ENCODE results near the gene LITAFD.
A peak's percentile ranks its signal among the peaks of the same experiment; 100 is the strongest.
"Not testable (repeated sequence)": the region's sequence is repeated elsewhere in the genome, so short reads cannot be mapped to it uniquely, and the experiment has no call there.

The LITAFD gene

DNA sequence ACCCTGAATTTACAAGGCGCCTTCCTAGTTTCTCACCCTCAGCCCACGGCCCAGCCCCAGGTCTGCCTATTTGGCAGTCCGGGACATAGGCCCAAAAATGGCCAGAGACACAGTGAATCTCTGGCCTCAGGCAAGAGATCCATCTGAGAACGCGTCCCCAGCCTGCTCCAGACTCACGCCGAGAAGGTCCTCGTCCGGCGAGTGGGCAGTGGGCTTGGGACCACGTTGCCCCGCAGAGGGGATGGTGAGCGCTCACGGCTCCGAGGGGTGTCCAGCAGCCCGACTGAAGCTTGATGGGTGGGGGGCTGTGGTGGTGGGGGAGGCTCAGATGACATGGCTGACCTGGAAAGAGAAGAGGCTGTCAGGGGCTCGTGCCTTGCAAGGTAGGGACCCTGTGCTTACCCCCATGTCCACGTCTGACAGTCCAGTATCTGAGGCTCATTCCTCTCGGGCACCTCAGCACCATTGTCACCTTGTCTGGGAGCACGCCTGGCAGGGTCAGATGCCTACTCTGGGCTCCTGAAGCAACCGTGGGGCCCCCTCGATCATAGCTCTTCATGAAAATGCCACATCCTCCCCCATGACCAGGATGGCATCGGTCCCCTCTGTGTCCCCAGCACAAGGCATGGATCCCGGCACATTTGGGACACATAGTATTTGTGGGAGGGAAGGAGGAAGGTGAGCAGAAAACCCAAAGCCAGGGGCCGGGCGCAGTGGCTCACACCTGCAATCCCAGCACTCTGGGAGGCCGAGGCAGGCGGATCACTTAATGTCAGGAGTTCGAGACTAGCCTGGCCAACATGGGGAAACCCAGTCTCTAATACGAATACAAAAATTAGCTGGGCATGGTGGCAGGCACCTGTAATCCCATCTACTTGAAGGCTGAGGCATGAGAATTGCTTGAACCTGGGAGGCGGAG is 22.9 kb upstream of the LITAFD start:
- DNase-seq: no peak

GRCh38 chr16:8859913-8860881 is 22.0 kb upstream of the LITAFD start:
- DNase-seq: no peak

DNA sequence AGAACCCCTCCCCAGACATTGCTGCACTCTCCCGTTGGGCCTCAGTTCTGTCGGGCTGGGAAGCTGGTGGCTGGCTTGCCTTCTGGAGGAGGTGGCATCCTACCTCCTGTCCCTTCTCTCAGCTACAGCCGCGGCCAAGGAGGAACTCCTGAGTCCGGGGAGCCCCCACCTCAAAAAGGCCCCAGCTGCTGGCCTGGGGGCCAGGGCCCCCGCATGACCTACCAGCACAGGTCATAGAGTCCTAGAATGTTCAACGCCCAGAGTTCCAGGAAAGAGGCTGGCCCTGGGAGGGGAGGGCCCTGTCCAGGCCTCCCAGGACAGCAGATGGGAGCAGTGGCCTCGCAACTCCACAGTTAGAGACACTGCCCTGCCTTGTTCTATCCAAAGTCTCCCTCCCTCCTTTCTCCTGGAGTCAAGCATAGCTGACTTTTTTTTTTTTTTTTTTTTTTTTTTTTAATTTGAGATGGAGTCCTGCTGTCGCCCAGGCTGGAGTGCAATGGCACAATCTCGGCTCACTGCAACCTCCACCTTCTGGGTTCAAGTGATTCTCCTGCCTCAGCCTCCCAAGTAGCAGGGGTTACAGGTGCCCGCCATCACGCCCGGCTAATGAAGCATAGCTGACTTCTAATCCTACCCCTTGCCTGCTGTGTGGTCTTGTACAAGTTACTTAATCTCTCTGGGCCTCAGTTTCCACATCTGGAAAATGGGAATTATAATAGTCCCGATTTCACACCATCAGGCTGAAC is 20.4 kb upstream of the LITAFD start:
- no peak for DNase-seq

GRCh38 chr16:8862309-8863130 is 19.6 kb upstream of the LITAFD start:
- no peak for DNase-seq

DNA sequence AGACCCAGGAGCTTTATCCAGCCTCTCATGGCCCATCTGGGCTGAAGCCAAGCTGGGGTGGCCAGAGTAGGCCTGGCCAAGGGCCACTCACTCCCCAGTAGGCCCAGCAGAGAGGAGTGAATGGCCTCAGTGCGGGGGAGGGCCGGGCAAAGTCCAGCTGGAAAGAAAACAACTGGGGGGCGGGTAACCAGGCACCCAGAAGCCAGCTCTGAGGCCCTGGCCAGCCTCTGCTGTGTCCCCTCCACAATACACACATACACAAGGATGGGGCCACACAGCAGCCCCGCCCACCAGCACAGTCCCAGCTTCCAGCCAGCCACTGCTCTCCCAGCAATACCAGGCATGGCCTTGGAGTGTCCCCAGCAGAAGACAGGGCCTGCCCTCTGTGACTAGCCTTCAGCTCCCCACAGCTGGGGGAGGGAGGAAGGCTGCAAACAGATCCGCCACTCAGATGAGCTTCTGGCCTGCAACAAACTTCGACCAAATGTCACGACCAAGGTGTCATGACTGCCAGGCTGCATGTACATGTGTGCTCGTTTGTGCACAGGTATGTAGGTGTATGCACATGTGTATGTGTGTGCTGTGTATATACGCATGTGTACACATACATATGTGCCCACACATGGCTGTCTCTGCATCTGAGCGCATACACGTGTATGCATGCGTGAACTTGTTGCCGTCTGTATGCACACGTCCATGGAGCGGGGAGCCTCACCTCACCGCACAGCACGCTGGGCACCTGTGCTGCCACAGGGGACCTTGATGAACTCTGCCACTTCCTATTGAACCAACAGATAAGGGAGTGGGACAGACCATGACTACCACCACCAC is 18.3 kb upstream of the LITAFD start:
- DNase-seq: no peak

DNA sequence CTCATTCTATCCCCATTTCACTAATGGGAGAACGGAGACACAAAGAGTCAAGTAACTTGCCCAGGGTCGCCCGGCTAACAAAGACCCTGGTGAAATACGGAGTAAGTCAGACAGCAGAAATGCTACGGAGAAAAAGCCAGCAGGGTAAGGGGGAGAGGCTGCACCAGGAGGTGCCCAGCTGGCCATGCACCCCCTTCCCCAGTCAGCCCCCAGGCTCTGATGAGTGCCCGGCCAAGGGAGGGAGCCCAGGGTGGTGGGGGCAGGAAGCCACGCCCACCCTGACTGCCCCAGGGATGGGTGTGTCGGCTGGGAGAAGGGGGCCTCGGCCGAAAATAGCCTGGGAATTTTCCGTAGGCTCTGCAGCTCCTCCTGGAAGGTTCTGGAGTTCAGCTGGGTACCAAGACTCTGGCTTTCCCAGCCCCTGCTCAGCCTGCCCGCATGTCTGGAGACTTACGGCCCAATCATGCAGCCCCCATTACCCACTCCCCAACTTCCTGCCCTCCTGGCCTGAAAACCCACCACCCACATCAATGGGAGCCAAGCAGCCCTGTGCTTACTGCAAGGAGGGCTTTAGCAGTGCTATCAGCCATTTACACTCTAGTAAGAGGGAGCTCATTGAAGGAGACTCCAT is 17.6 kb upstream of the LITAFD start:
- no peak for DNase-seq

DNA sequence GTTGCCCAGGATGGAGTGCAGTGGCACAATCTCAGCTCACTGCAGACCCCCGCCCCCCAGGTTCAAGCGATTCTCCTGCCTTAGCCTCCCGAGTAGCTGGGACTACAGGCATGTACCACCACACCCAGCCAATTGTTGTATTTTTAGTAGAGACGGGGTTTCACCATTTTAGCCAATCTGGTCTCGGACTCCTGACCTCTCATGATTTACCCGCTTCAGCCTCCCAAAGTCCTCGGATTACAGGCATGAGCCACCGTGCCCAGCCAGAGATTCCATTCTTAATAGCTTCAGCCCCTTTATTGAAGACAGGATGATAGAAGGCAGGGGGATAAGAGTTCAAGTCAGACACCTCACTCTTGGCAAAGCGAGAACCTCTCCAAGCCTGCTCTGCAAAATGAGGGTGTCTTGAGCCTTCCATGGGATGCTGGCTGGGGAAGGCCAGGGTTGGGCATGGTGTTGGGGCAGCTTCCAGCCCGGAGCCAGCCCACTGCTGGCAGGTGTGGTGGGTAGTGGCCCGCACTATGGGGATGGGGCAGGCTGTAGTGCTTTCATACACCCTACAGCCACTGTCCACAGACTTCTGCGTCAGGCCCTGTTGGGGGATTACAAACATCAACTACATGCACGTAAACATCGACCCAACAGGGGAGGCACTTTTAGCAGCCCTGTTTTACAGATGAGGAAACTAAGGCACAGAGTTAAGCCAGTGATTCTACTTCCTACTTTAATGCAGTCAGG is 16.8 kb upstream of the LITAFD start:
- DNase-seq: no peak

GRCh38 chr16:8866118-8866883 is 15.8 kb upstream of the LITAFD start:
- no peak for DNase-seq

GRCh38 chr16:8866884-8867215 is 15.3 kb upstream of the LITAFD start:
- DNase-seq: no peak

DNA sequence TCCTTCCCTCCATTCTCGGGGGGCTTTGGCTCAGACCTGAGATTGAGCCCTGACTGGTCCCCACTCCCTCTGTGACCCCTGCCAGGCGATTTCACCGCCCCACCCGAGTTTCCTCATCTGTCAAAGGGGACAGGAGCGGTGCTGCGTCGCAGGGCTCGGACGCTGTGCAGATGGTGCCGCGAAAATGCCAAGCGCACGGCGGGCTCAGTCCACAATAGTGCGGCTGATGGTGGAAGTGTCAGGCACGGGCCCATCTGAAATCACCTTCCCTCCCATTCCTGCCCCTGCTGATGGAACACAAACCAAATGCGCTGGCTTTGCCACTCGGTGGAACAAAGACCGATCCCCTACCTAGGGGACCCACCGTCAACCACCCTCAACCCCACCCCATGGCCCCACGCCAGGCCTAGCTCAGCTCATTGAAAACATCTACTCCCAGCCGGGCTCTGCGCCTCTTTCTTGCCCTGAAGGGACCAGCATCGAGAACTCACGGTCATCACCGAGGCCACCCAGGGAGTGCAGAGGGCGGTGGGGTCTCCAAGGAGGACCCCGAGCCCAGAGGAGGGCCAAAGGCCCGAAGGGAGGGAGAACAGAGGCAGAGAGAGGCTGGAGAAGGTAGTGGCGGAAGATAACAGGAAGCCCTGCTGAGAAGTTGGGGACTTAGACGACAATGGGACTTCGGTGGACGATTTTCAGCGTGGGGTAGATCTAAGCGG is 14.8 kb upstream of the LITAFD start:
- DNase-seq: peak in 2 of 5 donors; percentile 20 to 36

- peak in 2 of 5 donors; percentile 45 to 49 for DNase-seq
Measured at GRCh38 chr16:8867932-8868415, 14.2 kb upstream of the LITAFD start.

GRCh38 chr16:8868416-8869211 is 13.5 kb upstream of the LITAFD start, which contains the start of gene CARHSP1:
Gene CARHSP1 (minus strand): TSS chr16:8869006. CDS start chr16:8859328, 9,678 bp downstream.
- peak; percentile 64 to 96 (median 73) for DNase-seq

- no peak for DNase-seq
Measured at GRCh38 chr16:8869212-8869987, 12.8 kb upstream of the LITAFD start.

- DNase-seq: not testable (repeated sequence)
Measured at GRCh38 chr16:8869988-8870241, 12.2 kb upstream of the LITAFD start.

GRCh38 chr16:8872071-8872470 is 10.1 kb upstream of the LITAFD start:
- no peak for DNase-seq
